NCI-H82 treated with DMSO at 0.1 percent for 48 hours (cell line): ENCODE results near the gene SCUBE2.

Source experiments
- DNase-seq: peaks from one replicate; lab custom pipeline; 2025; ENCODE audit not compliant: unreplicated experiment; lab: John Stamatoyannopoulos, UW

The SCUBE2 gene

DNA sequence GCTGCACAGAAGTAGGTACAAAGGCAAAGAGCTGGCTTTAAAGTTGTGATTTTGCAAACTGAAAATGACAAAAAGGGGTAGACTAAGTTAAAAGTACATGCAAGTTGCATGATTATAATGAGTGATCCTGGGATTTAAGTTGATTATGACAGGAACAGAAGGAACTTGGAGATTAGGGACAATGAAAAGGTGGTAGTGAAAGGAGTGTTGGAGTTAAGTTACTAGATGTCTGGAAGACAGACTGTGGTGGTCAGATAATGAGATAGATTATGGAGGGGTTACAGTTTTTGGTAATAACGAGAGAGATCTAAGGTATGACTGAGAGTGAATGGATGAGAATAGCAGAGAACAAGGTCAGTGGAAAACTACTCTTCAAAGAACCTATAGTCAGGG is 119.5 kb downstream of the SCUBE2 start:
- peak; percentile 80 for DNase-seq

DNA sequence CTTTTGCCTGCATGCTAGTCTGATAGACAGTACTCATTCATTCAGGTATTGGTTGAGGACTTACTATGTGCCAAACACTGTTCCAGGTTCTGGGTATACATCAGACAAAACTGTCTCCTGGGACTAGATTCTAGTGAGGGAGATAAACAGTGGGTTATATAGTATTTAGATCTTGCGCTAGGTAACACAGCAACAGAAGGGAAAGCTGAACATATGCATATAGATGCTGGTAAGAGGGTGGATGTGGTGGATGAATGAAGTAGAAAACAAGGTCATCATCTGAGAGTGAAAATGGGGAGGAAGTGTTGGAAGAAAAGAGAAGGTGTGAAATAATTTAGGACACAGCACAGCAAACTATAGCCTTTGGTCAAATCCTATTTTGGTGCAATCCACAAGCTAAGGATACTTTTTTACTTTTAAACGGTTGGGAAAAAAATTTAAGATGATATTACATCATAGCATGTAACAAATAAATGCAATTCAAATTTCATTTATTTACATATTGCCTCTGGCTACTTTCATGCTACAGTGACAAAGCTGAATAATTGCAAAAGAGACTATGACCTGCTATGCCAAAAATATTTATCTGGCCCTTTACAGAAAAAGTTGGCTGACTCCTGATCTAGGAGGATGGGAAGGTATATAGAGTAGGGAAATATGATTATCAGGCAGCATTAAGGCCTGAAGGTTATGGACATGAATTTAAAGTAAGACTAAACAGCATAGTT is 120.0 kb downstream of the SCUBE2 start:
- DNase-seq: no peak
